ENCODE results near the gene RIMS1. TPM values are rescaled to one million over a fixed set of nuclear protein-coding genes. Genes with fewer than 3 reads are reported as not detected.

The RIMS1 gene
- total and polyA plus RNA-seq, 4 donors: 0.09 to 0.17 TPM; not detected in 2

- Histone ChIP-seq H3K9ac (ENCODE audit: low read depth in 1 of 2, low read length in 2 of 2) (no peak overlapping the region), H3K4me1 (ENCODE audit: control insufficient read depth in 4 of 4, insufficient read depth in 4 of 4, low read length in 3 of 4) (peaks cover 0 to 9% (median 7%) of the 10 kb centered on the region in 4 donors), H3K27me3 (ENCODE audit: control insufficient read depth in 4 of 4, insufficient read depth in 4 of 4, low read length in 3 of 4) (no peaks in the 10 kb centered on the region), H3K4me3 (ENCODE audit: low read depth in 1 of 3, low read length in 3 of 3) (no peak overlapping the region), H3K36me3 (ENCODE audit: control insufficient read depth in 4 of 4, insufficient read depth in 3 of 4, low read depth in 1 of 4, low read length in 3 of 4) (no peaks in the 10 kb centered on the region), H3K9me3 (ENCODE audit: control insufficient read depth in 4 of 4, low read length in 3 of 4) (no peaks in the 10 kb centered on the region), H3K27ac (ENCODE audit: low read depth in 1 of 2, low read length in 2 of 2) (no peak overlapping the region)
- DNase-seq (ENCODE audit: low spot score): no peak
- TF ChIP-seq ZBTB33 (IDR thresholded peaks at IDR 0.05) (no peak), HNF4G (IDR thresholded peaks at IDR 0.05) (no peak), CTCF (IDR thresholded peaks at IDR 0.05; ENCODE audit: low read depth, low read length, missing input control) (no peak), JUND (IDR thresholded peaks at IDR 0.05) (no peak), YY1 (IDR thresholded peaks at IDR 0.05) (no peak), RXRA (IDR thresholded peaks at IDR 0.05) (no peak)
- WGBS: 85% methylated on average over 3 of the region's 3 CpGs
Observed at GRCh38 chr6:72212686-72213085, 326.3 kb downstream of the RIMS1 start.

GRCh38 chr6:72213654-72214053 lies 327.3 kb downstream of the RIMS1 start:
- Histone ChIP-seq H3K36me3 (ENCODE audit: control insufficient read depth in 4 of 4, insufficient read depth in 3 of 4, low read depth in 1 of 4, low read length in 3 of 4) (no peaks in the 10 kb centered on the region), H3K4me3 (ENCODE audit: low read depth in 1 of 3, low read length in 3 of 3) (no peak overlapping the region), H3K9me3 (ENCODE audit: control insufficient read depth in 4 of 4, low read length in 3 of 4) (no peaks in the 10 kb centered on the region), H3K9ac (ENCODE audit: low read depth in 1 of 2, low read length in 2 of 2) (no peak overlapping the region), H3K27me3 (ENCODE audit: control insufficient read depth in 4 of 4, insufficient read depth in 4 of 4, low read length in 3 of 4) (no peaks in the 10 kb centered on the region), H3K4me1 (ENCODE audit: control insufficient read depth in 4 of 4, insufficient read depth in 4 of 4, low read length in 3 of 4) (peaks cover 0 to 9% (median 7%) of the 10 kb centered on the region in 4 donors), H3K27ac (ENCODE audit: low read depth in 1 of 2, low read length in 2 of 2) (no peak overlapping the region)
- no peak for TF ChIP-seq FOXA2 (IDR thresholded peaks at IDR 0.05)
- TF ChIP-seq ZBTB33 (IDR thresholded peaks at IDR 0.05): no peak
- no peak for TF ChIP-seq JUND (IDR thresholded peaks at IDR 0.05)
- TF ChIP-seq YY1 (IDR thresholded peaks at IDR 0.05): no peak
- no peak for TF ChIP-seq CTCF (IDR thresholded peaks at IDR 0.05; ENCODE audit: low read depth, low read length, missing input control)
- no peak for TF ChIP-seq RXRA (IDR thresholded peaks at IDR 0.05)
- no peak for TF ChIP-seq HNF4G (IDR thresholded peaks at IDR 0.05)
- TF ChIP-seq TAF1 (conservative IDR thresholded peaks at IDR 0.05): no peak
- no peak for TF ChIP-seq ATF3 (IDR thresholded peaks at IDR 0.05)
- no peak for TF ChIP-seq GABPA (IDR thresholded peaks at IDR 0.05 in 1 of 2, conservative IDR thresholded peaks at IDR 0.05 in 1 of 2)
- TF ChIP-seq MAX (IDR thresholded peaks at IDR 0.05): no peak
- TF ChIP-seq HNF4A (conservative IDR thresholded peaks at IDR 0.05): no peak
- no peak for TF ChIP-seq NR2F2 (IDR thresholded peaks at IDR 0.05)
- TF ChIP-seq RAD21 (IDR thresholded peaks at IDR 0.05): no peak
- TF ChIP-seq REST (IDR thresholded peaks at IDR 0.05): no peak
- no peak for TF ChIP-seq SP1 (IDR thresholded peaks at IDR 0.05)
- TF ChIP-seq EGR1 (IDR thresholded peaks at IDR 0.05; ENCODE audit: low read depth in 2 of 2): no peak
- TF ChIP-seq FOXA1 (IDR thresholded peaks at IDR 0.05): no peak
- DNase-seq (ENCODE audit: low spot score): no peak
- WGBS: 97% methylated on average over 1 of the region's 1 CpG

Measured in liver (tissue), 9 donors.